H1 (cell line): ENCODE data around the gene KCNQ1. TPM values are rescaled to one million over a fixed set of nuclear protein-coding genes. Genes with fewer than 3 reads are reported as not detected.
A peak's percentile ranks its signal among the peaks of the same experiment; 100 is the strongest.

Experiments used
- CTCF ChIA-PET: fragments of 300-600 bp; sonication (Branson Sonifier 250); formaldehyde crosslinking; loops from one replicate; lab custom pipeline; 2021; ENCODE audit not compliant: partially characterized antibody; lab: Charles Lee
- POLR2A ChIA-PET: fragments of 300-600 bp; sonication (Branson Sonifier 250); formaldehyde crosslinking; loops from one replicate; lab custom pipeline; 2021; ENCODE audit warnings: inconsistent platforms; ENCODE audit not compliant: partially characterized antibody; lab: Charles Lee
- DNase-seq, 2 experiments: peaks; one replicate each; pipeline versions ENCODE4 v3.0.0 to v3.0.0-alpha.2; 2010 to 2022; ENCODE audit warnings: low spot score in 2 of 2, low read depth in 1 of 2, mixed read lengths in 1 of 2
- FAIRE-seq: peaks from 2 replicates; lab custom pipeline; 2011; peaks lifted over from hg19 to GRCh38; lab: Jason Lieb, UNC
- H2AFZ ChIP-seq: 2 replicates; pipeline ENCODE4 v1.8.1; 2012; ENCODE audit warnings: low read length, inconsistent platforms
- H2AK5ac ChIP-seq: 2 replicates; pipeline ENCODE4 v1.6.1; 2013; ENCODE audit warnings: low read depth, low read length
- H2BK120ac ChIP-seq: replicated peaks from 2 replicates; pipeline ENCODE3; 2013; ENCODE audit warnings: low read depth, low read length, inconsistent platforms
- H2BK12ac ChIP-seq: 2 replicates; pipeline ENCODE4 v1.6.1; 2013; ENCODE audit warnings: low read depth, low read length
- H2BK15ac ChIP-seq: 2 replicates; pipeline ENCODE4 v1.6.1; 2013; ENCODE audit warnings: low read length
- H2BK20ac ChIP-seq: 2 replicates; pipeline ENCODE4 v1.6.1; 2013; ENCODE audit warnings: low read length
- H2BK5ac ChIP-seq: 2 replicates; pipeline ENCODE4 v1.6.1; 2013; ENCODE audit warnings: low read depth, low read length
- H3K14ac ChIP-seq: 2 replicates; pipeline ENCODE4 v1.6.1; 2013; ENCODE audit warnings: inconsistent platforms; ENCODE audit not compliant: insufficient read length
- H3K18ac ChIP-seq: 2 replicates; pipeline ENCODE4 v1.6.1; 2013; ENCODE audit warnings: low read length; ENCODE audit errors: extremely low read depth
- H3K23ac ChIP-seq: 2 replicates; pipeline ENCODE4 v1.6.1; 2013; ENCODE audit warnings: inconsistent platforms; ENCODE audit not compliant: insufficient read length
- H3K23me2 ChIP-seq: 2 replicates; pipeline ENCODE4 v1.6.1; 2013; ENCODE audit warnings: low read depth, low read length
- H3K27ac ChIP-seq: 2 replicates; pipeline ENCODE4 v1.6.1; 2011; ENCODE audit warnings: low read depth, low read length, inconsistent platforms
- H3K27me3 ChIP-seq, 4 experiments: replicated peaks in 1 of 4; 1 replicate in 1 of 4; 2 replicates in 3 of 4; pipeline versions ENCODE4 v1.6.1 to v1.8.1; 2011 to 2013; ENCODE audit warnings: low read length in 3 of 4, mild to moderate bottlenecking in 3 of 4, inconsistent platforms in 2 of 4, mixed read lengths in 2 of 4, moderate library complexity in 1 of 4; ENCODE audit not compliant: control insufficient read depth in 3 of 4, insufficient read depth in 3 of 4; ENCODE audit errors: extremely low read depth in 1 of 4
- H3K36me3 ChIP-seq, 4 experiments: 2 replicates each; pipeline versions ENCODE4 v1.6.1 to v1.8.1; 2011 to 2013; ENCODE audit warnings: mild to moderate bottlenecking in 4 of 4, low read length in 3 of 4, moderate library complexity in 2 of 4, control low read depth in 1 of 4, inconsistent platforms in 1 of 4; ENCODE audit not compliant: insufficient read depth in 4 of 4, control insufficient read depth in 2 of 4
- H3K4ac ChIP-seq: replicated peaks from 2 replicates; pipeline ENCODE3; 2013; ENCODE audit warnings: low read length, low read depth, mixed read lengths, inconsistent platforms; ENCODE audit not compliant: insufficient read length
- H3K4me1 ChIP-seq, 4 experiments: replicated peaks in 1 of 4; 1 replicate in 1 of 4; 2 replicates in 3 of 4; pipeline versions ENCODE4 v1.6.1 to v1.8.1; 2011 to 2013; ENCODE audit warnings: low read length in 3 of 4, inconsistent platforms in 2 of 4, mixed read lengths in 1 of 4; ENCODE audit not compliant: insufficient read depth in 4 of 4, control insufficient read depth in 3 of 4
- H3K4me2 ChIP-seq, 2 experiments: 2 replicates each; pipeline versions ENCODE4 v1.6.1 to v1.8.1; 2011 to 2013; ENCODE audit warnings: low read depth in 2 of 2, low read length in 2 of 2, control low read depth in 1 of 2, inconsistent platforms in 1 of 2, mild to moderate bottlenecking in 1 of 2; ENCODE audit not compliant: insufficient read depth in 1 of 2
- H3K4me3 ChIP-seq, 4 experiments: fragments of 200-600, 300-600 bp in 1 of 4; sonication (generic), shearing (Covaris generic), sonication (Bioruptor Twin) in 1 of 4; 2 replicates each; pipeline versions ENCODE4 v1.5.1 to v1.8.1; 2011 to 2016; ENCODE audit warnings: low read length in 4 of 4, low read depth in 3 of 4, control low read depth in 2 of 4, inconsistent platforms in 2 of 4, mild to moderate bottlenecking in 2 of 4, mixed read lengths in 1 of 4, moderate library complexity in 1 of 4; ENCODE audit not compliant: insufficient read depth in 2 of 4; ENCODE audit errors: extremely low read depth in 1 of 4
- H3K56ac ChIP-seq: replicated peaks from 2 replicates; pipeline ENCODE3; 2013; ENCODE audit warnings: low read depth, mild to moderate bottlenecking, mixed read lengths, low read length, inconsistent platforms; ENCODE audit not compliant: insufficient read length
- H3K79me1 ChIP-seq: 2 replicates; pipeline ENCODE4 v1.6.1; 2013; ENCODE audit warnings: low read depth, low read length, control low read depth
- H3K79me2 ChIP-seq, 2 experiments: 2 replicates each; pipeline versions ENCODE4 v1.6.1 to v1.8.1; 2012 to 2013; ENCODE audit warnings: low read length in 2 of 2, mild to moderate bottlenecking in 2 of 2, inconsistent platforms in 1 of 2; ENCODE audit not compliant: insufficient read depth in 2 of 2, control insufficient read depth in 1 of 2
- H3K9ac ChIP-seq, 4 experiments: replicated peaks in 1 of 4; 1 replicate in 1 of 4; 2 replicates in 3 of 4; pipeline versions ENCODE4 v1.6.1 to v1.8.1; 2011 to 2013; ENCODE audit warnings: low read depth in 3 of 4, low read length in 3 of 4, control low read depth in 2 of 4, mild to moderate bottlenecking in 2 of 4, moderate library complexity in 2 of 4, inconsistent platforms in 1 of 4; ENCODE audit errors: extremely low read depth in 1 of 4
- H3K9me3 ChIP-seq, 2 experiments: 2 replicates each; pipeline versions ENCODE4 v1.6.1 to v1.8.1; 2012 to 2013; ENCODE audit warnings: mild to moderate bottlenecking in 2 of 2, moderate library complexity in 2 of 2, control low read depth in 1 of 2, inconsistent platforms in 1 of 2, low read depth in 1 of 2, low read length in 1 of 2, mixed read lengths in 1 of 2; ENCODE audit not compliant: insufficient read depth in 2 of 2
- H4K20me1 ChIP-seq, 2 experiments: replicated peaks in 1 of 2; 2 replicates each; pipeline versions ENCODE3 to v1.8.1; 2011 to 2013; ENCODE audit warnings: inconsistent platforms in 2 of 2, low read length in 2 of 2, mild to moderate bottlenecking in 1 of 2; ENCODE audit not compliant: insufficient read depth in 2 of 2, control insufficient read depth in 1 of 2
- H4K5ac ChIP-seq: 2 replicates; pipeline ENCODE4 v1.6.1; 2013; ENCODE audit warnings: low read length, low read depth, mixed read lengths, inconsistent platforms; ENCODE audit not compliant: insufficient read length
- H4K8ac ChIP-seq: 2 replicates; pipeline ENCODE4 v1.8.0; 2013; ENCODE audit warnings: mild to moderate bottlenecking, moderate library complexity, low read length, inconsistent platforms; ENCODE audit not compliant: insufficient read depth; ENCODE audit errors: extremely low read depth
- H4K91ac ChIP-seq: replicated peaks from 2 replicates; pipeline ENCODE3; 2013; ENCODE audit warnings: low read length, mixed read lengths, inconsistent platforms; ENCODE audit not compliant: insufficient read length
- E2F6 ChIP-seq: IDR thresholded peaks from 2 replicates; pipeline ENCODE4 v1.6.1; 2012; ENCODE audit warnings: inconsistent platforms
- POLR2AphosphoS5 ChIP-seq: IDR thresholded peaks from 2 replicates; pipeline ENCODE4 v1.6.1; 2011; ENCODE audit warnings: low read depth, low read length
- RAD21 ChIP-seq, 2 experiments: IDR thresholded peaks in 1 of 2; conservative IDR thresholded peaks in 1 of 2; 2 replicates each; pipeline ENCODE4 v1.6.1; 2011; ENCODE audit warnings: low read depth in 2 of 2, low read length in 2 of 2, improper control_type of control experiment in 1 of 2, inconsistent platforms in 1 of 2, mild to moderate bottlenecking in 1 of 2, moderate library complexity in 1 of 2
- WGBS, 2 experiments: shearing (Covaris generic) in 1 of 2; methylation state at CpG; one replicate each; pipeline versions ENCODE4 v1.1.6 to v1.1.7; 2013 to 2015; ENCODE audit warnings: low lambda C conversion rate in 2 of 2, mixed read lengths in 2 of 2, inconsistent platforms in 1 of 2, low coverage in 1 of 2, missing lambda C conversion rate in 1 of 2; ENCODE audit not compliant: insufficient replicate concordance in 2 of 2, insufficient coverage in 1 of 2, insufficient read length in 1 of 2; ENCODE audit errors: extremely low coverage in 1 of 2, missing lambda C conversion rate in 1 of 2; 5-methylcytosine and 5-hydroxymethylcytosine counted together
- polyA plus RNA-seq, 7 experiments: library from polyadenylated mRNA; depleted of rRNA in 3 of 7; stranded (reverse) in 5 of 7; unstranded in 2 of 7; fragments of >200 nt in 5 of 7; fragments of 200-250 nt in 2 of 7; gene quantifications; 1 replicate in 5 of 7; 2 replicates in 1 of 7; 4 replicates in 1 of 7; pipeline versions ENCODE4 v1.2.1 to v1.2.3, GENCODE V29; 2011 to 2013; ENCODE audit warnings: missing spikeins in 2 of 7, mixed read lengths in 2 of 7
- total RNA-seq: library from RNA; stranded (reverse); fragmentation: NEBNext Ultra II Directional; extraction: Animal tissue kit (Norgen Biotek cat#: 25700); gene quantifications from 2 replicates; pipeline ENCODE4 v1.2.1, GENCODE V29; 2021
- TF ChIP-seq, protein P1 (sequence below), 3 experiments: IDR thresholded peaks; 1 replicate in 2 of 3; 2 replicates in 1 of 3; pipeline versions ENCODE4 v1.5.1 to v1.6.1; 2011; ENCODE audit warnings: low read length in 3 of 3, mild to moderate bottlenecking in 3 of 3, inconsistent platforms in 2 of 3, low read depth in 1 of 3, moderate library complexity in 1 of 3; ENCODE audit not compliant: insufficient read depth in 1 of 3; ENCODE audit errors: control extremely low read depth in 1 of 3

The KCNQ1 gene
- total and polyA plus RNA-seq, 2 of the 8 experiments (the other 6 are each of a cell fraction or from before 2014, with no cell fraction given), result 1.9 to 2.0 TPM

- Histone ChIP-seq H2AFZ (no peak overlapping the region), H3K36me3 (peaks cover 2 to 21% (median 10%) of the 10 kb centered on the region in 4 experiments; a peak in 4 of 8 replicates), H3K79me1 (no peaks in the 10 kb centered on the region; the same call in 1 of the 2 replicates), H3K4me2 (peak overlapping the region; percentile 81), H4K91ac (no peak overlapping the region), H3K14ac (no peak overlapping the region), H2BK120ac (no peak overlapping the region), H2BK5ac (no peak overlapping the region; the same call in 1 of the 2 replicates), H3K9ac (peak overlapping the region; percentile 85 to 93 (median 91)), H2AK5ac (no peak overlapping the region), H3K23me2 (peaks cover 12% of the 10 kb centered on the region), H4K20me1 (peaks cover 5% of the 10 kb centered on the region in 2 experiments), H2BK15ac (no peak overlapping the region), H4K5ac (no peak overlapping the region), H3K79me2 (peaks cover 0 to 14% of the 10 kb centered on the region in 2 experiments; a peak in 3 of 4 replicates), H3K4me1 (peaks cover 0 to 17% (median 6%) of the 10 kb centered on the region in 4 experiments; a peak in 5 of 7 replicates), H3K18ac (no peak overlapping the region), H2BK20ac (no peak overlapping the region), H3K4me3 (peak overlapping the region; percentile 86 to 98 (median 97)), H2BK12ac (no peak overlapping the region), H3K27me3 (no peaks in the 10 kb centered on the region), H3K27ac (no peak overlapping the region), H3K23ac (no peak overlapping the region), H4K8ac (no peak overlapping the region), H3K9me3 (no peaks in the 10 kb centered on the region), H3K4ac (no peak overlapping the region), H3K56ac (no peak overlapping the region)
- DNase-seq (no peak), FAIRE-seq (no peak)
- 58% methylated on average over 12 of the region's 12 CpGs; no CpG with 5 or more reads in 1 of the 2 experiments for WGBS, 2 experiments
- ChIA-PET CTCF (interaction anchor here (0.7 to 14.1 kb wide), 19 partner anchors 9 to 215 kb away, joined by 3 to 196 read pairs (median 4); no protein-coding TSS in a partner anchor), POLR2A (interaction anchor here (1.0 to 5.0 kb wide), 9 partner anchors 8 to 491 kb away, joined by 3 to 42 read pairs (median 7); partner anchors contain the start of gene CD81)
- 0 out of 2 replicates have a peak, but pooled peaks have one; percentile 23 for TF ChIP-seq POLR2AphosphoS5
- TF ChIP-seq, protein P1, sequence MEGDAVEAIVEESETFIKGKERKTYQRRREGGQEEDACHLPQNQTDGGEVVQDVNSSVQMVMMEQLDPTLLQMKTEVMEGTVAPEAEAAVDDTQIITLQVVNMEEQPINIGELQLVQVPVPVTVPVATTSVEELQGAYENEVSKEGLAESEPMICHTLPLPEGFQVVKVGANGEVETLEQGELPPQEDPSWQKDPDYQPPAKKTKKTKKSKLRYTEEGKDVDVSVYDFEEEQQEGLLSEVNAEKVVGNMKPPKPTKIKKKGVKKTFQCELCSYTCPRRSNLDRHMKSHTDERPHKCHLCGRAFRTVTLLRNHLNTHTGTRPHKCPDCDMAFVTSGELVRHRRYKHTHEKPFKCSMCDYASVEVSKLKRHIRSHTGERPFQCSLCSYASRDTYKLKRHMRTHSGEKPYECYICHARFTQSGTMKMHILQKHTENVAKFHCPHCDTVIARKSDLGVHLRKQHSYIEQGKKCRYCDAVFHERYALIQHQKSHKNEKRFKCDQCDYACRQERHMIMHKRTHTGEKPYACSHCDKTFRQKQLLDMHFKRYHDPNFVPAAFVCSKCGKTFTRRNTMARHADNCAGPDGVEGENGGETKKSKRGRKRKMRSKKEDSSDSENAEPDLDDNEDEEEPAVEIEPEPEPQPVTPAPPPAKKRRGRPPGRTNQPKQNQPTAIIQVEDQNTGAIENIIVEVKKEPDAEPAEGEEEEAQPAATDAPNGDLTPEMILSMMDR (IDR thresholded peaks at IDR 0.05; ENCODE audit: control extremely low read depth in 1 of 3, insufficient read depth in 1 of 3, low read depth in 1 of 3, low read length in 3 of 3), result peak in 2 of 3 experiments; percentile 35; a peak in 3 of 4 replicates
- TF ChIP-seq E2F6, result no peak
- TF ChIP-seq RAD21 (IDR thresholded peaks at IDR 0.05 in 1 of 2, conservative IDR thresholded peaks at IDR 0.05 in 1 of 2; ENCODE audit: low read depth in 2 of 2, low read length in 2 of 2), result peak in 1 of 2 experiments; percentile 24; a peak in 2 of 4 replicates
These were observed 43.3 kb upstream of the KCNQ1 start for GRCh38 chr11:2401436-2401984.
